ENCODE measurements around the gene KIAA1755. TPM values are rescaled to one million over a fixed set of nuclear protein-coding genes. Genes with fewer than 3 reads are reported as not detected.

Gene KIAA1755
- total RNA-seq, 3 donors from 2014 or later (not counting 1 experiment from before 2014, with no cell fraction given) = not detected

DNA sequence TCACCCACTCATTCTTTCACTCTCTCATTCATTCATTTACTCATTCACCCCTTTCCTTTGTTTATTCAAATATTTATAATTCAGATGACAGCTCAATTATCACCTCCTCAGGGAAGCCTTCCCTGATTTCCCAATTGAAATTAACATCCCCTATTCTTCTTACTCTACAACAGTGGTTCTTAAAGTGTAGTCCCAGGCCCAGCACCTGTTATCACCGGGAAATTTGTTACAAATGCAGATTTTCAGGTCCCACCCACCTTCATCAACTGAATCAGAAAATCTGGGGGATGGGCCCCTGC lies 30.3 kb downstream of the KIAA1755 start:
- no peaks in the 10 kb centered on the region for H3K9me3 Mint-ChIP-seq
- H3K27ac ChIP-seq (ENCODE audit: low read length) = no peak overlapping the region
- intact Hi-C loops (cut with micrococcal nuclease) = no loop called here
- H3K9me3 ChIP-seq (ENCODE audit: control insufficient read depth, insufficient read depth, low read length) = no peaks in the 10 kb centered on the region
- 88% methylated on average over 1 of the region's 1 CpG for WGBS (ENCODE audit: insufficient coverage)
- no peaks in the 10 kb centered on the region for H3K27me3 ChIP-seq (ENCODE audit: control insufficient read depth, insufficient read depth, low read length)
- TF ChIP-seq, protein P1, sequence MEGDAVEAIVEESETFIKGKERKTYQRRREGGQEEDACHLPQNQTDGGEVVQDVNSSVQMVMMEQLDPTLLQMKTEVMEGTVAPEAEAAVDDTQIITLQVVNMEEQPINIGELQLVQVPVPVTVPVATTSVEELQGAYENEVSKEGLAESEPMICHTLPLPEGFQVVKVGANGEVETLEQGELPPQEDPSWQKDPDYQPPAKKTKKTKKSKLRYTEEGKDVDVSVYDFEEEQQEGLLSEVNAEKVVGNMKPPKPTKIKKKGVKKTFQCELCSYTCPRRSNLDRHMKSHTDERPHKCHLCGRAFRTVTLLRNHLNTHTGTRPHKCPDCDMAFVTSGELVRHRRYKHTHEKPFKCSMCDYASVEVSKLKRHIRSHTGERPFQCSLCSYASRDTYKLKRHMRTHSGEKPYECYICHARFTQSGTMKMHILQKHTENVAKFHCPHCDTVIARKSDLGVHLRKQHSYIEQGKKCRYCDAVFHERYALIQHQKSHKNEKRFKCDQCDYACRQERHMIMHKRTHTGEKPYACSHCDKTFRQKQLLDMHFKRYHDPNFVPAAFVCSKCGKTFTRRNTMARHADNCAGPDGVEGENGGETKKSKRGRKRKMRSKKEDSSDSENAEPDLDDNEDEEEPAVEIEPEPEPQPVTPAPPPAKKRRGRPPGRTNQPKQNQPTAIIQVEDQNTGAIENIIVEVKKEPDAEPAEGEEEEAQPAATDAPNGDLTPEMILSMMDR (IDR thresholded peaks at IDR 0.05) = no peak
- H3K4me1 ChIP-seq (ENCODE audit: control insufficient read depth, insufficient read depth, low read length) = no peaks in the 10 kb centered on the region
- H3K4me3 Mint-ChIP-seq = no peak overlapping the region
- no peak for DNase-seq
- peaks cover 3 to 4% of the 10 kb centered on the region in 2 donors for H3K4me1 Mint-ChIP-seq
- H3K27ac Mint-ChIP-seq = no peak overlapping the region
- H3K36me3 ChIP-seq (ENCODE audit: control insufficient read depth, insufficient read depth, low read length) = no peaks in the 10 kb centered on the region
- H3K36me3 Mint-ChIP-seq = no peaks in the 10 kb centered on the region
- peaks cover 0 to 6% of the 10 kb centered on the region in 2 donors for H3K27me3 Mint-ChIP-seq (ENCODE audit: low read depth in 2 of 2)
- no peak overlapping the region for H3K4me3 ChIP-seq (ENCODE audit: low read length)
- ATAC-seq = no peak

DNA sequence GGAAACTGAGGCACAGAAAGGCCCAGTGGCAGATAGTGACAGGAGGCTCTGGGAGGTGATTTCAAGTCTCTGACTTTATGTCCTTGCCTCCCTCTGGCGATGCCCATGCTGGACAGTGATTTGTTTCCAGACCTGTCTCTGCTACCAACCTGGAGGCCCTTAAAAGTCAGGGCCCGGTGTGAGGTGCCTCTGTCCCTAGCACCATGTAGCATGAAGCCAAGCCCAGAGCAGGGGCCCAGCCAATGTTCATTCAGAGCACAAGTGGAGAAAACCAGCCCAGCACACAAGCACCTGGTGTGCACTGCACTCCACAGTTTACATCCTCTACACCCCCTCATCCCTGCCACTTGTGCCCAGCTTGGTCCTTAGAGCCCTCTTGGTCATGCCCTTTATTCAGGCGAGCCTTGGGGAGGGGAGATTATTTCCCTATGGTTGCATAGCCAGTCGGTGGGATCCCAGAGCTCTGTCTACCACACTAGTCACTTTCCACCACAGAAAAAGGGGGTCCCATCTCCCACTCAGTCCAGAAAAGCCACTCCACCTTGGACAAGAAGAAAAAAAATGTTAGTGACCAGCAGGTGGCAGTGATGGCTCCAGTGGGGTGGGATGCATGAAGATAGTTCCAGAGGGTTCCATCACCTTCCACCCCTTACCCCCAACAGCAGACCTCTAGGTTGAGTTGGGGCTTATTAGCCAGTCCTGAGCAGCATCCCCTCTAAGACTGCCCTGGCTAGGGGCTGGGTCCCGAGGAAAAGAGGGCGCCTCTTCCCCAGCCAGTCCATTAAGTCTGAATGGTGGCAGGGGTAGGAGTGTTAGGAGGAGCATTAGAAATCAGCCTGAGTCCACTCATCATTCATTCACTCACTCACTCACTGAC lies 30.9 kb downstream of the KIAA1755 start:
- H3K27me3 Mint-ChIP-seq (ENCODE audit: low read depth in 2 of 2) = peaks cover 0 to 6% of the 10 kb centered on the region in 2 donors
- H3K9me3 Mint-ChIP-seq = no peaks in the 10 kb centered on the region
- Histone ChIP-seq H3K36me3 (ENCODE audit: control insufficient read depth, insufficient read depth, low read length) (no peaks in the 10 kb centered on the region), H3K9me3 (ENCODE audit: control insufficient read depth, insufficient read depth, low read length) (no peaks in the 10 kb centered on the region), H3K4me1 (ENCODE audit: control insufficient read depth, insufficient read depth, low read length) (no peaks in the 10 kb centered on the region), H3K27me3 (ENCODE audit: control insufficient read depth, insufficient read depth, low read length) (no peaks in the 10 kb centered on the region), H3K27ac (ENCODE audit: low read length) (no peak overlapping the region), H3K4me3 (ENCODE audit: low read length) (no peak overlapping the region)
- no peak overlapping the region for H3K27ac Mint-ChIP-seq
- ATAC-seq (no peak), DNase-seq (no peak)
- TF ChIP-seq, protein P1 (IDR thresholded peaks at IDR 0.05) = no peak
- H3K4me1 Mint-ChIP-seq = peaks cover 4 to 6% of the 10 kb centered on the region in 2 donors
- intact Hi-C loops (cut with micrococcal nuclease) = no loop called here
- H3K36me3 Mint-ChIP-seq = no peaks in the 10 kb centered on the region
- no peak overlapping the region for H3K4me3 Mint-ChIP-seq
- WGBS (ENCODE audit: insufficient coverage) = 88% methylated on average over 4 of the region's 6 CpGs

DNA sequence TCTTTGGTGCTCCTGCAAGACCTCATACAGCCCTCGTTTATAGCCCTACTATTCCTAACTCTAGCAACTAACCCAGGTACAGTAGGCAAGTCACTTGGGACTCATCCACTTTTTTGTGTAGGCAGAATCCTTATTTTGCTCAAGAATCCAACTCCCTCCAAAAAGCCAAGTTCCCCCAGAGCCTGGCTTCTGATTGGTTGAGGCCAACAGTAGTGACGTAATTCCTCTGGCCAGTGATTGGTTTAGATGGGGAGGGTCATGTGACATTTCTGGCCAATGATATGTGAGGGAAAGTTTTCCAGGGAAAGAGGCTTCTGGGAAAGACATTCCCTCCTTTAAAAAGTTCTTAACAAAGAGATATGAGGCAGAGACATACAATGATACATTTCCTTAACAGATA lies 32.1 kb downstream of the KIAA1755 start:
- Histone ChIP-seq H3K4me1 (ENCODE audit: control insufficient read depth, insufficient read depth, low read length) (peaks cover 3% of the 10 kb centered on the region), H3K4me3 (ENCODE audit: low read length) (no peak overlapping the region), H3K27me3 (ENCODE audit: control insufficient read depth, insufficient read depth, low read length) (no peaks in the 10 kb centered on the region), H3K9me3 (ENCODE audit: control insufficient read depth, insufficient read depth, low read length) (no peaks in the 10 kb centered on the region), H3K36me3 (ENCODE audit: control insufficient read depth, insufficient read depth, low read length) (no peaks in the 10 kb centered on the region), H3K27ac (ENCODE audit: low read length) (no peak overlapping the region)
- H3K27me3 Mint-ChIP-seq (ENCODE audit: low read depth in 2 of 2) = peaks cover 0 to 6% of the 10 kb centered on the region in 2 donors
- peaks cover 14% of the 10 kb centered on the region in 2 donors for H3K4me1 Mint-ChIP-seq
- no peaks in the 10 kb centered on the region for H3K36me3 Mint-ChIP-seq
- no peak for DNase-seq
- no peak overlapping the region for H3K4me3 Mint-ChIP-seq
- H3K9me3 Mint-ChIP-seq = no peaks in the 10 kb centered on the region
- no peak for ATAC-seq
- TF ChIP-seq, protein P1 (IDR thresholded peaks at IDR 0.05) = no peak
- intact Hi-C loops (cut with micrococcal nuclease) = no loop called here
- H3K27ac Mint-ChIP-seq = no peak overlapping the region
- 48% methylated on average over 2 of the region's 2 CpGs for WGBS (ENCODE audit: insufficient coverage)
